ENCODE measurements around the gene CNBP. TPM values are rescaled to one million over a fixed set of nuclear protein-coding genes. Genes with fewer than 3 reads are reported as not detected.
A peak's percentile ranks its signal among the peaks of the same experiment; 100 is the strongest.

The CNBP gene
- total and polyA plus RNA-seq, 2 of the 13 experiments (the other 11 are each of a cell fraction or from before 2014, with no cell fraction given) = 282 to 354 TPM

DNA sequence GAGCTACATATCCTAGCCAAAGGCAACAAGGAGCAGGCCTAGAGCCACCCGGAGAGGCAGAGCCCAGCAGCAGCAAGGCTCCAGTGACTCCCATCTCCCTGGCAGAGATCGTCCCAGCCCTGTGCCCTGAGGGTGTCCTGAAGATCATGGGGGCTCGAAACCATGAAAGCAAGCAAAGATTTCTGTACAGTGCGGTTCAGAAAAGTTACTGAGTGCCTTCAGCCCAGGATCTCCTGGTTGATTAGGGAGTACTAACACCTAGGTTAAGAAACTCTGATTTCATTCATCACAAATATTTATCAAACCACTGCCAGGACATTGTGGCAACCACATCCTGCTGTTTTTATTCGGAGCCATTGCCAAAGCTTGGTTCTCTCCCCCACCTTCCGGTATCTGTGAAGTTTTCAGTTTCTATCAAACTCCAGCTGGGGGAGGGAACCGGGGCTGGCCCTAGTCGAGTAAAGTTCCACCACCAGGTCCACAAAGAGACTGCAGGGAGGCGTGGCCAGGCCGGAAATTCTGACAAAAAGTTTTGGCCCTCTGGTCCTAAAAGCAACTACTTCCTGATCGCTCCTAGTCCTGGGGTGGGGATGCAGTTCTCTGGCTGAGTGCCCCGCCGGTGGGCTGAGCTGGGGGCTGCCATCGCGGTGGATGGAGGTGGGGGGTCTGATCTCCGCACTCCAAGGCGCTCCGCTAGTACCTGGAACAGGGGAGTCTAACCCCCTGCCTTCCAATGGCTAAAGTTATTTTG, 63.3 kb downstream of the CNBP start (continued):
- TF ChIP-seq, protein P1, sequence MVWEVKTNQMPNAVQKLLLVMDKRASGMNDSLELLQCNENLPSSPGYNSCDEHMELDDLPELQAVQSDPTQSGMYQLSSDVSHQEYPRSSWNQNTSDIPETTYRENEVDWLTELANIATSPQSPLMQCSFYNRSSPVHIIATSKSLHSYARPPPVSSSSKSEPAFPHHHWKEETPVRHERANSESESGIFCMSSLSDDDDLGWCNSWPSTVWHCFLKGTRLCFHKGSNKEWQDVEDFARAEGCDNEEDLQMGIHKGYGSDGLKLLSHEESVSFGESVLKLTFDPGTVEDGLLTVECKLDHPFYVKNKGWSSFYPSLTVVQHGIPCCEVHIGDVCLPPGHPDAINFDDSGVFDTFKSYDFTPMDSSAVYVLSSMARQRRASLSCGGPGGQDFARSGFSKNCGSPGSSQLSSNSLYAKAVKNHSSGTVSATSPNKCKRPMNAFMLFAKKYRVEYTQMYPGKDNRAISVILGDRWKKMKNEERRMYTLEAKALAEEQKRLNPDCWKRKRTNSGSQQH (CRISPR knock-in tag; IDR thresholded peaks at IDR 0.05; ENCODE audit: low read depth) = 0 out of 2 replicates have a peak, but pooled peaks have one; percentile 30
- TF ChIP-seq ZNF207 (IDR thresholded peaks at IDR 0.05; ENCODE audit: borderline replicate concordance) (no peak), KLF12 (CRISPR knock-in tag; IDR thresholded peaks at IDR 0.05; ENCODE audit: borderline replicate concordance) (peak; percentile 52; the same call in 1 of the 2 replicates), RAD51 (IDR thresholded peaks at IDR 0.05; ENCODE audit: borderline replicate concordance) (no peak), NAIF1 (CRISPR knock-in tag; IDR thresholded peaks at IDR 0.05; ENCODE audit: borderline replicate concordance) (no peak), DR1 (CRISPR knock-in tag; IDR thresholded peaks at IDR 0.05) (0 out of 2 replicates have a peak, but pooled peaks have one; percentile 34), NR1H2 (CRISPR knock-in tag; IDR thresholded peaks at IDR 0.05; ENCODE audit: borderline replicate concordance, low read depth) (no peak), THYN1 (CRISPR knock-in tag; IDR thresholded peaks at IDR 0.05; ENCODE audit: borderline replicate concordance, low read depth) (no peak), SAP130 (CRISPR knock-in tag; IDR thresholded peaks at IDR 0.05; ENCODE audit: low read depth) (peak; percentile 88)
- TF ChIP-seq, protein P2, sequence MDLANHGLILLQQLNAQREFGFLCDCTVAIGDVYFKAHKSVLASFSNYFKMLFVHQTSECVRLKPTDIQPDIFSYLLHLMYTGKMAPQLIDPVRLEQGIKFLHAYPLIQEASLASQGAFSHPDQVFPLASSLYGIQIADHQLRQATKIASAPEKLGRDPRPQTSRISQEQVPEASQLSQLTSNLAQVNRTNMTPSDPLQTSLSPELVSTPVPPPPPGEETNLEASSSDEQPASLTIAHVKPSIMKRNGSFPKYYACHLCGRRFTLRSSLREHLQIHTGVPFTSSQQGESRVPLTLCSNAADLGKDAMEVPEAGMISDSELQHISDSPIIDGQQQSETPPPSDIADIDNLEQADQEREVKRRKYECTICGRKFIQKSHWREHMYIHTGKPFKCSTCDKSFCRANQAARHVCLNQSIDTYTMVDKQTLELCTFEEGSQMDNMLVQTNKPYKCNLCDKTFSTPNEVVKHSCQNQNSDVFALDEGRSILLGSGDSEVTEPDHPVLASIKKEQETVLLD (CRISPR knock-in tag; IDR thresholded peaks at IDR 0.05; ENCODE audit: low read depth) = peak; percentile 44; the same call in 1 of the 2 replicates
- TF ChIP-seq, protein P3, sequence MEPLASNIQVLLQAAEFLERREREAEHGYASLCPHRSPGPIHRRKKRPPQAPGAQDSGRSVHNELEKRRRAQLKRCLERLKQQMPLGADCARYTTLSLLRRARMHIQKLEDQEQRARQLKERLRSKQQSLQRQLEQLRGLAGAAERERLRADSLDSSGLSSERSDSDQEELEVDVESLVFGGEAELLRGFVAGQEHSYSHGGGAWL (CRISPR knock-in tag; IDR thresholded peaks at IDR 0.05) = no peak
- TF ChIP-seq, protein P4, sequence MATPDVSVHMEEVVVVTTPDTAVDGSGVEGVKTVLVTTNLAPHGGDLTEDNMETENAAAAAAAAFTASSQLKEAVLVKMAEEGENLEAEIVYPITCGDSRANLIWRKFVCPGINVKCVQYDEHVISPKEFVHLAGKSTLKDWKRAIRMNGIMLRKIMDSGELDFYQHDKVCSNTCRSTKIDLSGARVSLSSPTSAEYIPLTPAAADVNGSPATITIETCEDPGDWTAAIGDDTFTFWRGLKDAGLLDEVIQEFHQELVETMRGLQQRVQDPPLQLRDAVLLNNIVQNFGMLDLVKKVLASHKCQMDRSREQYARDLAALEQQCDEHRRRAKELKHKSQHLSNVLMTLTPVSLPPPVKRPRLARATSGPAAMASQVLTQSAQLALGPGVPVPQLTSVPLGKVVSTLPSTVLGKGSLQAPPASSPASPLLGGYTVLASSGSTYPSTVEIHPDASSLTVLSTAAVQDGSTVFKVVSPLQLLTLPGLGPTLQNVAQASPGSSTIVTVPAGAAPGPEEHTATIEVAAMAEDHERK (CRISPR knock-in tag; IDR thresholded peaks at IDR 0.05; ENCODE audit: low read depth) = no peak
- TF ChIP-seq, protein P5, sequence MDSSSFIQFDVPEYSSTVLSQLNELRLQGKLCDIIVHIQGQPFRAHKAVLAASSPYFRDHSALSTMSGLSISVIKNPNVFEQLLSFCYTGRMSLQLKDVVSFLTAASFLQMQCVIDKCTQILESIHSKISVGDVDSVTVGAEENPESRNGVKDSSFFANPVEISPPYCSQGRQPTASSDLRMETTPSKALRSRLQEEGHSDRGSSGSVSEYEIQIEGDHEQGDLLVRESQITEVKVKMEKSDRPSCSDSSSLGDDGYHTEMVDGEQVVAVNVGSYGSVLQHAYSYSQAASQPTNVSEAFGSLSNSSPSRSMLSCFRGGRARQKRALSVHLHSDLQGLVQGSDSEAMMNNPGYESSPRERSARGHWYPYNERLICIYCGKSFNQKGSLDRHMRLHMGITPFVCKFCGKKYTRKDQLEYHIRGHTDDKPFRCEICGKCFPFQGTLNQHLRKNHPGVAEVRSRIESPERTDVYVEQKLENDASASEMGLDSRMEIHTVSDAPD (CRISPR knock-in tag; IDR thresholded peaks at IDR 0.05) = no peak
- TF ChIP-seq, protein P6, sequence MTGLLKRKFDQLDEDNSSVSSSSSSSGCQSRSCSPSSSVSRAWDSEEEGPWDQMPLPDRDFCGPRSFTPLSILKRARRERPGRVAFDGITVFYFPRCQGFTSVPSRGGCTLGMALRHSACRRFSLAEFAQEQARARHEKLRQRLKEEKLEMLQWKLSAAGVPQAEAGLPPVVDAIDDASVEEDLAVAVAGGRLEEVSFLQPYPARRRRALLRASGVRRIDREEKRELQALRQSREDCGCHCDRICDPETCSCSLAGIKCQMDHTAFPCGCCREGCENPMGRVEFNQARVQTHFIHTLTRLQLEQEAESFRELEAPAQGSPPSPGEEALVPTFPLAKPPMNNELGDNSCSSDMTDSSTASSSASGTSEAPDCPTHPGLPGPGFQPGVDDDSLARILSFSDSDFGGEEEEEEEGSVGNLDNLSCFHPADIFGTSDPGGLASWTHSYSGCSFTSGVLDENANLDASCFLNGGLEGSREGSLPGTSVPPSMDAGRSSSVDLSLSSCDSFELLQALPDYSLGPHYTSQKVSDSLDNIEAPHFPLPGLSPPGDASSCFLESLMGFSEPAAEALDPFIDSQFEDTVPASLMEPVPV (CRISPR knock-in tag; IDR thresholded peaks at IDR 0.05) = no peak
- TF ChIP-seq, protein P7, sequence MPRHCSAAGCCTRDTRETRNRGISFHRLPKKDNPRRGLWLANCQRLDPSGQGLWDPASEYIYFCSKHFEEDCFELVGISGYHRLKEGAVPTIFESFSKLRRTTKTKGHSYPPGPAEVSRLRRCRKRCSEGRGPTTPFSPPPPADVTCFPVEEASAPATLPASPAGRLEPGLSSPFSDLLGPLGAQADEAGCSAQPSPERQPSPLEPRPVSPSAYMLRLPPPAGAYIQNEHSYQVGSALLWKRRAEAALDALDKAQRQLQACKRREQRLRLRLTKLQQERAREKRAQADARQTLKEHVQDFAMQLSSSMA (CRISPR knock-in tag; IDR thresholded peaks at IDR 0.05) = no peak
- TF ChIP-seq, protein P8, sequence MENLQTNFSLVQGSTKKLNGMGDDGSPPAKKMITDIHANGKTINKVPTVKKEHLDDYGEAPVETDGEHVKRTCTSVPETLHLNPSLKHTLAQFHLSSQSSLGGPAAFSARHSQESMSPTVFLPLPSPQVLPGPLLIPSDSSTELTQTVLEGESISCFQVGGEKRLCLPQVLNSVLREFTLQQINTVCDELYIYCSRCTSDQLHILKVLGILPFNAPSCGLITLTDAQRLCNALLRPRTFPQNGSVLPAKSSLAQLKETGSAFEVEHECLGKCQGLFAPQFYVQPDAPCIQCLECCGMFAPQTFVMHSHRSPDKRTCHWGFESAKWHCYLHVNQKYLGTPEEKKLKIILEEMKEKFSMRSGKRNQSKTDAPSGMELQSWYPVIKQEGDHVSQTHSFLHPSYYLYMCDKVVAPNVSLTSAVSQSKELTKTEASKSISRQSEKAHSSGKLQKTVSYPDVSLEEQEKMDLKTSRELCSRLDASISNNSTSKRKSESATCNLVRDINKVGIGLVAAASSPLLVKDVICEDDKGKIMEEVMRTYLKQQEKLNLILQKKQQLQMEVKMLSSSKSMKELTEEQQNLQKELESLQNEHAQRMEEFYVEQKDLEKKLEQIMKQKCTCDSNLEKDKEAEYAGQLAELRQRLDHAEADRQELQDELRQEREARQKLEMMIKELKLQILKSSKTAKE (CRISPR knock-in tag; IDR thresholded peaks at IDR 0.05; ENCODE audit: borderline replicate concordance) = no peak

Data from HepG2 (cell line).